Raji (cell line): Measurements from ENCODE around the gene ATP10D.

ENCODE experiments used
- POLR2A ChIP-seq: IDR thresholded peaks from 2 replicates; pipeline ENCODE4 v1.6.1; 2011; ENCODE audit warnings: low read depth, low read length, control low read depth; ENCODE audit not compliant: insufficient read depth

ATP10D gene

DNA sequence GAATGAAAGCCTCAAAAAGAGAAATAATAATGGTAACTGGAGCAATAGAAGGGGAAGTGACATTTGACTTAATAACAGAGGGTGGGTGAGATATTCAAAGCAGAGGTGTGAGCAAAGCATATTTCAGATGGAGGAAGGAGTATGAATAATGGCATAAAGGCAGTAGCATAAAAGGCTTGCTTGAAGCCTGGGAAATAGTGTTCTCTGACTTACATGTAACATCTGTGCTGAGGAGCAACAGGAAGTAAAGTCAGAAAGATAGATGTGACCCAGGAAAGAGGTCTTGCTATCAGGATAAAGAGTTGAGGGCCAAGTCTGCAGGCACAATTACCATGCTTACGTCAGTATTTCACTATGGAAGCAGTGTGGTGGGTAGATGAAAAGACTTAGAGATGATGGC, 28.4 kb downstream of the ATP10D start:
- no peak for TF ChIP-seq POLR2A

DNA sequence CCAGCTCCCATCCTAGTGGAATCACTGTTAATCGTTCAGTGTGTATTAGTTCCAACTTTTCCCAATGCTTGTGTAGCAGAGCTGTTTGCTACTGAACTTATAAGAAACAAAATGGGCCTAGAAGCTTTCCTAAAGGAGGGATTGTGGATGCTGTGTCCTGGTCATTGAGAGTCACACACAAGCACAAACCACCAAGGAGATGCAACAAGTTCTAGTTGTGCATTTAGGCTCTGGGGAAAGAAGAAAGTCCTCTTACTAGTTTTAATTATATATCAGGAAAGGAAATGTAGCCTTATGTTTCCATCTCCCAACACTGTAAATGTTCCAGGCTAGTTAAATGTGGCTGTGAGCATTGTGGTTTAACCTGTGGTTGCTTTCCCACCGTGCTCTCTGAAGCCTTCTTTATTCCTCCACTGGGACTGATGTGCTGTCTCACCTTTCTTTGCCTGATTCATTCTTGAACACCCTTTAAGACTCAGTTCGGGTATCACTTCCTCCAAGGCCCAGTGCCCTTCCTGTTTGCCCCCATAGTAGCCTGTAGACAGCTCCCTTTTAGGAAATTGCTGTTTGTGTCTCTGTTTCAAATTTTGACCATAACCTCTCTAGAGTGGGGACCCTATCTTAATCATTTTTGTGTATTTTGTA, 34.3 kb downstream of the ATP10D start:
- TF ChIP-seq POLR2A: no peak

DNA sequence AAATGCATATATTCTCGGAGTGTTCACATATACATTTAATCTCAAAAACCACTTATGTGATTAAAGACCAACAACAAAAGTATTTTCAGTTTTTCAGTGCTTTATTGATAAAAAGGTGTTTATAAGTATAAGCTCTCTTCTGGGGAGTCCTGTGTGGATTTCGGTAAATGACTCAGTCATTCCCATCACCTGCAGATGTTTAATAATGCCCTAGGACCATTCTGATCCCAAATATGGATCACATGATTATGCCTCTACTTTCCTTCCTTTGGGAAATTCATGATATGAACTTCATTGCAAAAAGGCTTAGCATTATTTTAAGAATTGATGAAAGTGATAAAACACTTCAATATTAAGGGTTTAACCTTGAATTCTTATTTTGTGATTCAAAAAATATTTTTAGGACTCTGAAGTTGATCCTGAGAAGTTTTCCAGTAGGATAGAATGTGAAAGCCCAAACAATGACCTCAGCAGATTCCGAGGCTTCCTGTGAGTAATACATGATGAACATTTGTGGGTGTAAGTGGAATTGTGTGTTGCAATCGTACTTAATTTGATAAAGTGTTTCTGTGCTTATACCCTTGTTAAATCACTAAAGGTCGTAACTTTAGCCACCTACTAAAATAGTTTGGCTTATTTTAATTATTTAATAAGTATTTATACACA, 40.2 kb downstream of the ATP10D start:
- TF ChIP-seq POLR2A: no peak

DNA sequence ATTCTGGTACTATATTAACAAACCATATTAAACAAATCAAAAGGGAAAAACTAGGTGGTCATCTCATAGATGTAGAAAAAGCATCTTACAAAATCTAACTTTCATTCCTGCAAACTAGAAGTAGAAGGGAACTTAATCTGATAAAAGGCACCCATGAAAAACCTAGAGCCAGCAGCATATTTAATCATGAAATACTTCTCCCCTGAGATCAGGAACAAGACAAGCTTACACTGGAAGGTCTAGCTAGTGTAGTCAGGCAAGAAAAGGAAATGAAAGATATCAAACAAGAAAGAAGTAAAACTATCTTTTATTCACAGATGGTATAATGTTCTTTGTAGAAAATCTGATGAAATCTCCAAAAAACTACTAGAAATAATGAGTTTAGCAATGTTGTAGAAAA, 41.2 kb downstream of the ATP10D start:
- TF ChIP-seq POLR2A: no peak

DNA sequence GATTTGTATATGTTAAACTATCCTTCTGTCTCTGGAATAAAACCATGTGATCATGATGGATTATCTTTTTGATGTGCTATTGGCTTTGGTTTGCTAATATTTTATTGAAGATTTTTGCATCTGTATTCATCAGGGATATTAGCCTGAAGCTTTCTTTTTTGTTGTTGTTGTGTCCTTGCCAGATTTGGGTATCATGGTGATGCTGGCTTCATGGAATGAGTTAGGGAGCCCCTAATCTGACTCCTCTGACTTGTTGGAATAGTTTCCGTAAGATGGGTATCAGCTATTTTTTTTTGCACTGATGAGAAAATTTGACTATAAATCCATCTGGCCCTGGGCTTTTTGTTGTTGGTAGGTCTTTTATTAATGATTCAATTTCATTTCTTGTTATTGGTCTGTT, 45.7 kb downstream of the ATP10D start:
- TF ChIP-seq POLR2A: no peak

DNA sequence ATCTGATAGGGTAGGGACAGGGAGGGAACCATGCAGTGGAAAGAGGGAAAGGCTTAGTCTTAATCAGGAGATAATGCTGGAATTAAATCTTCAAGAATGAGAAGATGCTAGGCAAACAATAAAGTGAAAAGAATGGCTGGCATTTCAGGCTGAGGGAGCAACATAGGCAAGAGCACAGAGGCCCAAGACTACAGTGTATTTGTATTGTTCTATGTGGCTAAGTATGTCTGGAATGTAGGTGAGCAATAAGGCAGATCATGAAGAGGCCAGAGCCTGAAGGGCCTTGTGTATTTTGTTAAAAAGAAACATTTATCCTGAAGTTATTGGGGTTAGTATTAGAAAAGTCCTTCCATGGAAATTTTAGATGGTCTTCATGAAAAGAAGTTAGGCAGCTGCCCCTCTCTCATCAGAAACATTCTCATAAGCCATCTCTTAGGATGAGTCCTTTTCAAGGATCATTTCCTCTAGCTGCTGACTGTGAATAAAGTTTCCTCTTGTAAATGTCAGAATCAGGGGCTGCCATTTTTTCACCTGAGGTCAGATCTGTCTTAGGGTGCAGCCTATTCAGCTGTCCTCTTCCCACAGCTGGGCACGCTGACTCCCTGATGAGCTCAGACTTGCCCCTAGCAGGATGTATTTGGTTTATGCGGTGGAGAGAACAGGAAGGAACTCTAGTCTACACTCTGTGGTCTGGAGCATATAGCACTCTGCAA, 46.3 kb downstream of the ATP10D start:
- TF ChIP-seq POLR2A: no peak

DNA sequence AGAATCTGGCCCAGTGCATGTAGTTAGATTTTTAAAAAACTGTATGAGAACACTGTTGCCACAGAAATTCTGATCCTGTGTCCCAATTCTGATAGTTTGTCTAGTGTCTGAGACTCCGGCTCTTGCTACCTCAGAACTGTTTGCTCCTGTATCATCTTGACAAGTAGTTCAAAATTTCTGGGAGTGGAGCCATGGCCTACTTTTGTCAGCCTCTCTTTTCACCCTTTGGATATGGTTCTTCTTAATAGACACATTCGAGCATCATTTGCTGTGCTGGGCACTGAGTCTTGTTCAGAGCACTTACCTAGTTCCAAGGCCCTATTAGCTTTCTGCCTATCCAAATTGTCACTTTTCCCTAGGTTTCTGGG, 46.9 kb downstream of the ATP10D start:
- TF ChIP-seq POLR2A: no peak

DNA sequence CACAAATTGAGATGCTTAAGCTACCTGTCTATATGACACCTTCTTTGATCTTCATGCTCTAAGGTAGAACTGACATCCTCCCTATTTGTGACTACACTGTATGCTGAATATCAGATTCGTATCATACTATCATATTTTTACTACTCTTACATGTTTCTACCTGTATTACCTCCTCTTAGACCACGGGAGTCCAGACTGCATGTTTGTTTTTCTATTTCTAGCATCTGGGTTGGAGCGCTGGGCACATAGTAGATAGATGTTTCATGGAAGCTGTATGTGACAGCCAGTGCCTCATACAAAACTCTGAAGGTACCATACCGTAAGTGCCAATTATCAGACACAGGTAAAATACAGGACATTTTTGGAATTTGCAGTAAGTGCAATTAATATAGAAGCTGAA, 47.6 kb downstream of the ATP10D start:
- no peak for TF ChIP-seq POLR2A

DNA sequence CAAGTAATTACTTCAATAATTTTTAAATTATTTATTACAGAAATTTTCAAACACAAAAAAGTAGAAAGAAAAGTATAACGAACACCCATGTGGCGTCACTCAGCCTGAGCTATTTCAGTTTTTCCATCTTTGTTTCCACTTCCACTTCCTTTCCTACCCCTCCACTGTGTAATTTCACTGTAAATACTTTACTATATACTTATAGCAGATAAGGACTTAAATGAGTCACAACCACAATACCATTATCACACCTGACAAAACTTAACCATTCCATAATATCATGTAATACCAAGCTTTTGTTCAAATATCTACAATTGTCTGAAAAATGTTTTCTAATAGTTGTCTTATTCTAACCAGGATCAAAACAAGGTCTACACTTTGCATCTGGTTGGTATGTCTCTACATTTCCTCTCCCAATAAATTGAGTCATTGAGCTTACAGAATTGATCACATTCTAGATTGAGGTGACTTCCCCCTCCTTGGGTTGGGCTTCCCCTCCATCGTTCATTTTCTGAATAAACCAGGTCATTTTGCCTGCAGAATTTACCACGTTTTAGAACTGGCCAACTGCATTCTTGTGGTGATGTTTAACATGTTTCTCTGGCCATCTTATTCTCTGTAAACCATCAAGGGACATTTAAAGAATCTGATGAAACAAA, 48.7 kb downstream of the ATP10D start:
- no peak for TF ChIP-seq POLR2A

DNA sequence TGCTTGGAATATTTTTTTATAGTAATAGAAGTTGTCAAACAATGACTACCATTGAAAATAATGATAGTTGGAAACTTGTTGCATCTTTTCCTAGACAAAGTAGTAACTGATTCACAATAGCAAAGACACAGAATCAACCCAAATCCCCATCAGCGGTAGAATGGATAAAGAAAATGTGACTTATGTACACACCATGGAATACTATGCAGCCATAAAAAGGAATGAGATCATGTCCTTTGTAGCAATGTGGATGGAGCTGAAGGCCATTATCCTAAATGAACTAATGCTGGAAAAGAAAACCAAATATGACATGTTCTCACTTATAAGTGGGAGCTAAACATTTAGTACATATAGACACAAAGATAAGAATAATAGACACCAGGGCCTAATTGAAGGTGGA, 49.7 kb downstream of the ATP10D start:
- no peak for TF ChIP-seq POLR2A

DNA sequence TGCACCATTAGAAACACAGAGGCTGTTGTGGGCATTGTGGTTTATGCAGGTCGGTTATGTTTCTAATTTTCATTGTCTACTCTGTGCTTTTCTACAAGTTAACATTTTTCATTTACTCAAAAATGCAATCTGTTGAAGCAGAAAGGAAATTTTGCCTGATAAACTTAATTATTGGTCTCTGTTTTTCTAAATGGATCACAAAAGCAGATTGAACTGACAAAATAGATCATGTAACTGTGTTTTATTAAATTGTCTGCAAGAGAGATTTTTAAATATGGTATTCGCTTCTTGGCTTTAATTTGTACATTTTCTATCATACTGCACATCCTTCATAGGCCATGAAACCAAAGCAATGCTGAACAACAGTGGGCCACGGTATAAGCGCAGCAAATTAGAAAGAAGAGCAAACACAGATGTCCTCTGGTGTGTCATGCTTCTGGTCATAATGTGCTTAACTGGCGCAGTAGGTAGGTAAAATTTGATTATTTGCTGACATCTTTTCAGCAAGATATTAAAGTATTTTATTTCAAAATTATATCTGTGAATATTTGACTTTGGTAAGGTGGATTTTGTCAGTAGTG, 50.6 kb downstream of the ATP10D start:
- TF ChIP-seq POLR2A: no peak

DNA sequence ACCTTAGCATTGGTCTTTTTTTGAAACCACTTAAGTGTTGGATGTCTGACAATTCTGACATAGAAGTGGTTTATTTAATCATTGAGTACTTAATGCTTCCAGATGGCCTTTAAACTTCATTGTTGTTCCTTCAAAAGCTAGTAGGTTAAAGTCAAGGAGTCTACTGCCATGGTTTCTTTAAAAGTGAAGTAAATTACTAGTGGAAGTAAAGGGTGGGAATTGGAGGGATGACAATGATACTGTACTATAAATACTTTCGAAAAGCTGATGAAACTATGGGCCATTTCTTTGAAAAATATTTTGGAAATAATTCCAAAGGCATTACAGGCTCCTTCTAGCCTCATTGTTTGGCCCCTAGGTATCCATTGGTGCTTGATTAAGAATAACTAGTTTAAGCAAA, 51.9 kb downstream of the ATP10D start:
- TF ChIP-seq POLR2A: no peak

DNA sequence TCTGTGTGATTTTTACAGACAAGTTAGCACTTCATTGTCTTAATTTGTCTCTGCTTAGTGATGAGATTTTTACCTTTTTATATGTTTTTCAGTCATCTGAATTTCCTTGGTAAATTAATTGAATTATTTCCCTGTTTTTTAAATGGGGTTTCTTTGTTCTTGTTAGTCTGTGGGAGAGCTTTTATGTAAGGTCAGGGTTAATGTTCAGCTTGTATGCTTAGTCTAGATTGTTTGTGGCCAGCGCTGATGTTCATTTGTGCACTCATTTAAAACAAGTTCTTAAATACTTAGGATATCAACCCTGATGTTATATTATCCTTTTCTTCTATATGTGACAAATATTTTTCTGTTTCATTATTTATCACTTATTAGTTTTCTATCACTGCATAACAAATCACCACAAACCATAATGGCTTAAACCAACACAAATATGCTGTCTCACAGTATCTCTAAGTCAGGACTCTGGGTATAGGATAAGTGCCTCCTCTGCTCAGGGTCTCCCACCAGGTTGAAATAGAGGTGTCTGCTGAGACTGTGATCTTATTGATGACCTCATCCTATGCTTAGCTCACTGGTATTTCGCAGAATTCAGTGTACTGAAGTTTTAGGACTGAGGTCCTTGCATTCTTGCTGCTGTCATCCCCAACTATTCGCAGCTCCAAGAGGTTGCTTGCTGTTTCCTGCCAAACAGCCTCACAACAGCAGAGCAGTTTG, 53.2 kb downstream of the ATP10D start:
- no peak for TF ChIP-seq POLR2A

DNA sequence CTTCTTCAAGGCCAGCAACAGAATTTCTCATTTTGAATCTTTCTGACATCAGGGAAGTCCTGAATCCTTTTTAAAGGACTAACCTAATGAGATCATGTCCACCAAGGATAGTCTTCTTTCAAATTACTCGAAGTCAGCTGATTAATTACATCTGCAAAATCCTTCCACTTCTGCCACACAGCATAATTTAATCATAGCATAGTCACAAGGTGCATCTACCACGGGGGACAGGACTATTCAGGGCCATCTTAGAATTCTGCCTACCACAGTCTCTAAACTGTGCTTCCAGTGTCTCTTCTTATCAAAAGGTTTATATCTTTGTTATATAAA, 53.7 kb downstream of the ATP10D start:
- TF ChIP-seq POLR2A: no peak

DNA sequence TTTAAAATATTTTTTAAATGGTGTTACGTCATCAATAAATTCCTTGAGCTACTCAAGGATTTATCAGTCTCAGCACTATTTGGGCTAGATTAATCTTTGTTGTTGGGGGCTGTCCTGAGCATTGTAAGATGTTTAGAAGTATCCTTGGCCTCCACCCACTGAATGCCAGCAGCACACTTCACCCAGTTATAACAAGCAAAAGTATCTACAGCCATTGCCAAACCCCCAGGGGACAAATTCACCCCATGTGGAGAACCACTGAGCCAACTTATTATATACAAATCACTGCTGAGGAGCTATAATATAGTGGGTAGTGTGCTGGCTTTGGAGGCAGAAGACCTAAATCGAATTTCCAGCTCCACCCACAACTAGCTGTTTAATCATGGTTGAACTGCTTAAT, 58.3 kb downstream of the ATP10D start:
- TF ChIP-seq POLR2A: no peak
